Measurements from ENCODE around the gene TNFAIP8.

Gene TNFAIP8

GRCh38 chr5:119330367-119331183 is 25.2 kb upstream of the TNFAIP8 start:
- no peak for DNase-seq

- no peak for DNase-seq
Measured at GRCh38 chr5:119331566-119332095, 24.2 kb upstream of the TNFAIP8 start.

- DNase-seq: no peak
Measured at GRCh38 chr5:119332208-119332607, 23.6 kb upstream of the TNFAIP8 start.

GRCh38 chr5:119332978-119333401 is 22.8 kb upstream of the TNFAIP8 start:
- no peak for DNase-seq

- DNase-seq: no peak
Measured at GRCh38 chr5:119333421-119333851, 22.4 kb upstream of the TNFAIP8 start.

GRCh38 chr5:119335261-119335677 is 20.6 kb upstream of the TNFAIP8 start:
- DNase-seq: no peak

GRCh38 chr5:119336262-119336661 is 19.6 kb upstream of the TNFAIP8 start:
- DNase-seq: no peak

GRCh38 chr5:119336845-119337580 is 18.8 kb upstream of the TNFAIP8 start:
- DNase-seq: no peak

GRCh38 chr5:119338326-119338946 is 17.4 kb upstream of the TNFAIP8 start:
- no peak for DNase-seq

- DNase-seq: no peak
Measured at GRCh38 chr5:119339344-119339743, 16.5 kb upstream of the TNFAIP8 start.

GRCh38 chr5:119339965-119340364 is 15.9 kb upstream of the TNFAIP8 start:
- DNase-seq: no peak

GRCh38 chr5:119340597-119341218 is 15.1 kb upstream of the TNFAIP8 start:
- no peak for DNase-seq

- no peak for DNase-seq
Measured at GRCh38 chr5:119341452-119342349, 14.1 kb upstream of the TNFAIP8 start.

- DNase-seq: no peak
Measured at GRCh38 chr5:119342406-119342805, 13.4 kb upstream of the TNFAIP8 start.

- DNase-seq: no peak
Measured at GRCh38 chr5:119343052-119343451, 12.8 kb upstream of the TNFAIP8 start.

- no peak for DNase-seq
Measured at GRCh38 chr5:119343766-119344165, 12.1 kb upstream of the TNFAIP8 start.

GRCh38 chr5:119344231-119344630 is 11.6 kb upstream of the TNFAIP8 start:
- no peak for DNase-seq

- no peak for DNase-seq
Measured at GRCh38 chr5:119345861-119346260, 10.0 kb upstream of the TNFAIP8 start.

- DNase-seq: no peak
Measured at GRCh38 chr5:119346394-119346793, 9.4 kb upstream of the TNFAIP8 start.

- no peak for DNase-seq
Measured at GRCh38 chr5:119347574-119347973, 8.2 kb upstream of the TNFAIP8 start.

GRCh38 chr5:119347991-119348390 is 7.8 kb upstream of the TNFAIP8 start:
- DNase-seq: no peak

GRCh38 chr5:119353213-119353612 is 2.6 kb upstream of the TNFAIP8 start:
- no peak for DNase-seq

Data from KG1 (cell line).